ENCODE data around the gene TRIM17.

GRCh38 chr1:228443395-228443794, 26.7 kb upstream of the TRIM17 start:
- TF ChIP-seq CTCF (IDR thresholded peaks at IDR 0.05; ENCODE audit: borderline replicate concordance, extremely low read depth, low read length, poor library complexity, severe bottlenecking) = no peak
- no peak for TF ChIP-seq EZH2 (IDR thresholded peaks at IDR 0.05; ENCODE audit: borderline replicate concordance, low read depth, low read length, severe bottlenecking)
